KMS-11 (cell line): ENCODE results near the gene HNRNPUL1.

ENCODE experiments used
- H2AFZ ChIP-seq: fragments of 200-600 bp; sonication (generic); 2 replicates; pipeline ENCODE4 v1.6.1; 2016; ENCODE audit warnings: antibody characterized with exemption, mixed run types, low read depth
- H3K27ac ChIP-seq: fragments of 200-600 bp; sonication (generic); 2 replicates; pipeline ENCODE4 v1.6.1; 2016; ENCODE audit warnings: mild to moderate bottlenecking, mixed run types
- H3K27me3 ChIP-seq: fragments of 200-600 bp; sonication (generic); 2 replicates; pipeline ENCODE4 v1.6.1; 2017; ENCODE audit warnings: mild to moderate bottlenecking, low read depth, mixed run types, moderate library complexity; ENCODE audit not compliant: insufficient read depth
- H3K36me3 ChIP-seq: fragments of 200-600 bp; sonication (generic); 2 replicates; pipeline ENCODE4 v1.6.1; 2017; ENCODE audit warnings: mild to moderate bottlenecking, mixed run types; ENCODE audit not compliant: insufficient read depth
- H3K4me1 ChIP-seq: fragments of 200-600 bp; sonication (generic); 2 replicates; pipeline ENCODE4 v1.6.1; 2016; ENCODE audit warnings: mild to moderate bottlenecking, low read depth, mixed run types; ENCODE audit not compliant: poor library complexity, severe bottlenecking
- H3K4me2 ChIP-seq: fragments of 200-600 bp; sonication (generic); 2 replicates; pipeline ENCODE4 v1.7.0; 2016; ENCODE audit warnings: mild to moderate bottlenecking, mixed run types
- H3K4me3 ChIP-seq: fragments of 200-600 bp; sonication (generic); IDR thresholded peaks from 2 replicates; pipeline ENCODE4 v1.6.1; 2017; ENCODE audit warnings: low read depth, low read length, mixed read lengths; ENCODE audit not compliant: insufficient read depth
- H3K79me2 ChIP-seq: fragments of 200-600 bp; sonication (generic); 2 replicates; pipeline ENCODE4 v1.6.1; 2016; ENCODE audit warnings: low read depth, mixed run types; ENCODE audit not compliant: insufficient read depth
- H3K9ac ChIP-seq: fragments of 200-600 bp; sonication (generic); 2 replicates; pipeline ENCODE4 v1.6.1; 2016; ENCODE audit warnings: mild to moderate bottlenecking, mixed run types
- H4K20me1 ChIP-seq: fragments of 200-600 bp; sonication (generic); 2 replicates; pipeline ENCODE4 v1.6.1; 2016; ENCODE audit warnings: mild to moderate bottlenecking, mixed run types; ENCODE audit not compliant: insufficient read depth
- TF ChIP-seq, protein P1 (sequence below): fragments of 200-600 bp; sonication (generic); conservative IDR thresholded peaks from 2 replicates; pipeline ENCODE4 v1.6.1; 2017; ENCODE audit warnings: low read depth, mild to moderate bottlenecking, antibody characterized with exemption, low read length, moderate library complexity, mixed read lengths

Gene HNRNPUL1

DNA sequence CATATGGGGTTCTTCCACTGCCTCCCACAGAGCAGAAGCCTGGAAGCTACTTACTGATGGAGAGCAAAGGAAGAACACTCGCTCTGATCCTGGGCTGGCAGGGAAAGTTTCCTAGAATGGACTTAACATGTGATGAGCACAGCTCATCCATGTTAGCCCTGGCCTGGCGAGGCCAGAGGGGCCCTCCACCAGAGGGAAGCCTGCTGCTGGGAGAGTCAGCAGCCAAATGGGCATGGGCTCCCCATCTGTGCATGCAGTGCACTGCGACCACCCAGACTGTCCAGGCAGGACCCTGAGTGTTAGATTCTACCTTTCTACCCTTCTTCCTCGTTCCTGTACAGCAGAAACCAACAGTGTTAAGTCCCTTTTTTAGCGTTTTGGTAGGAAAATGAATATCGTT lies 8.9 kb downstream of the HNRNPUL1 start:
- H3K4me1 ChIP-seq: no peaks in the 10 kb centered on the region
- H4K20me1 ChIP-seq: no peaks in the 10 kb centered on the region
- H3K36me3 ChIP-seq: peaks cover 54% of the 10 kb centered on the region

DNA sequence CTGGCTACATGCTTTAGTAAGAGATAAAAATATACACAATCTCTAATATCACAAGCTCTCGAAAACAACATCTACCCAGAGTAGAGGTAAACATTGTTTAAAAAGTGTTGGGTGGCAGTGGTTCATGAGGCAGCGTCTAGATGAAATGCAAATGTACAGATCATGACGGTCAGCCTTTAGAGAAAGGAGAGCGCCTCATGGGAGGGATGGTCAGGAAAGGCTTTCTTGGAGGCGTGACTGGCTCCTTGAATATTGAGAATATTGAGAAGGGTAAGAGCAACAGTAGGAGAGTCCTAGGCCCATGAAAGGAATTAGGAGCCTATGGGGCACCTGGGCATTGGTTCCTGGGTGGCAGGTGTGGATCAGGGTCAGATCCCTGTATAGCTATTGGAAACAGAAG lies 10.6 kb downstream of the HNRNPUL1 start:
- Histone ChIP-seq H3K4me1 (no peaks in the 10 kb centered on the region), H4K20me1 (no peaks in the 10 kb centered on the region), H3K4me3 (no peak overlapping the region), H3K27me3 (no peaks in the 10 kb centered on the region), H3K36me3 (peaks cover 46% of the 10 kb centered on the region; the same call in 1 of the 2 replicates), H3K4me2 (no peak overlapping the region), H3K27ac (no peak overlapping the region), H2AFZ (no peak overlapping the region), H3K9ac (no peak overlapping the region), H3K79me2 (0 out of 2 replicates have a peak, but pooled peaks cover 4% of the 10 kb centered on the region)
- TF ChIP-seq, protein P1, sequence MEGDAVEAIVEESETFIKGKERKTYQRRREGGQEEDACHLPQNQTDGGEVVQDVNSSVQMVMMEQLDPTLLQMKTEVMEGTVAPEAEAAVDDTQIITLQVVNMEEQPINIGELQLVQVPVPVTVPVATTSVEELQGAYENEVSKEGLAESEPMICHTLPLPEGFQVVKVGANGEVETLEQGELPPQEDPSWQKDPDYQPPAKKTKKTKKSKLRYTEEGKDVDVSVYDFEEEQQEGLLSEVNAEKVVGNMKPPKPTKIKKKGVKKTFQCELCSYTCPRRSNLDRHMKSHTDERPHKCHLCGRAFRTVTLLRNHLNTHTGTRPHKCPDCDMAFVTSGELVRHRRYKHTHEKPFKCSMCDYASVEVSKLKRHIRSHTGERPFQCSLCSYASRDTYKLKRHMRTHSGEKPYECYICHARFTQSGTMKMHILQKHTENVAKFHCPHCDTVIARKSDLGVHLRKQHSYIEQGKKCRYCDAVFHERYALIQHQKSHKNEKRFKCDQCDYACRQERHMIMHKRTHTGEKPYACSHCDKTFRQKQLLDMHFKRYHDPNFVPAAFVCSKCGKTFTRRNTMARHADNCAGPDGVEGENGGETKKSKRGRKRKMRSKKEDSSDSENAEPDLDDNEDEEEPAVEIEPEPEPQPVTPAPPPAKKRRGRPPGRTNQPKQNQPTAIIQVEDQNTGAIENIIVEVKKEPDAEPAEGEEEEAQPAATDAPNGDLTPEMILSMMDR: no peak

More for the DNA sequence above, 8.9 kb downstream of the HNRNPUL1 start:
- H3K27me3 ChIP-seq: no peaks in the 10 kb centered on the region
- no peak overlapping the region for H3K4me2 ChIP-seq
- TF ChIP-seq, protein P1: no peak
- no peak overlapping the region for H3K27ac ChIP-seq
- H2AFZ ChIP-seq: no peak overlapping the region
- no peak overlapping the region for H3K9ac ChIP-seq
- H3K4me3 ChIP-seq: no peak overlapping the region
- H3K79me2 ChIP-seq: peaks cover 16% of the 10 kb centered on the region

DNA sequence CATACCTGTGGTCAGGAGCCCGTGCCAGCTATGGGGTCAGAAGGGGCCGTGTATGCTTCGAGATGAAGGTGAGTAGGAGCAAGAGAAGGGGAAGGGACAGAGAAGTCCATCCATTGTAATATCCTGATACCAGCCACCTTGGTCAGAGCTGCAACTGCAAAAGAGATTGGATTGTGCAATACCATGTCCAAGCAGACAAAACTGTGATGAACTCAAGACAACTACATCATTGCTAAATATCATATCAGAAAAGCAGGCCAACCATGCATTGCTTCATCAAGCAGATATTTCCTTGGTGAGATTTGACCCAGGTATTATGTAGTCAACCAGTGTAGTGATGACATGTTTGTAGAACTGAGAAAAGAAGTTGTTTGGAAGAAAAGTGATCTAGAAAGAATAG lies 12.1 kb downstream of the HNRNPUL1 start:
- no peaks in the 10 kb centered on the region for H3K4me1 ChIP-seq
- no peaks in the 10 kb centered on the region for H4K20me1 ChIP-seq
- H3K36me3 ChIP-seq: peaks cover 43% of the 10 kb centered on the region; the same call in 1 of the 2 replicates
- no peak overlapping the region for H3K4me2 ChIP-seq
- H3K4me3 ChIP-seq: no peak overlapping the region
- H3K9ac ChIP-seq: no peak overlapping the region
- no peak overlapping the region for H3K27ac ChIP-seq
- H2AFZ ChIP-seq: no peak overlapping the region
- TF ChIP-seq, protein P1: no peak
- 0 out of 2 replicates have a peak, but pooled peaks cover 6% of the 10 kb centered on the region for H3K79me2 ChIP-seq
- no peaks in the 10 kb centered on the region for H3K27me3 ChIP-seq

DNA sequence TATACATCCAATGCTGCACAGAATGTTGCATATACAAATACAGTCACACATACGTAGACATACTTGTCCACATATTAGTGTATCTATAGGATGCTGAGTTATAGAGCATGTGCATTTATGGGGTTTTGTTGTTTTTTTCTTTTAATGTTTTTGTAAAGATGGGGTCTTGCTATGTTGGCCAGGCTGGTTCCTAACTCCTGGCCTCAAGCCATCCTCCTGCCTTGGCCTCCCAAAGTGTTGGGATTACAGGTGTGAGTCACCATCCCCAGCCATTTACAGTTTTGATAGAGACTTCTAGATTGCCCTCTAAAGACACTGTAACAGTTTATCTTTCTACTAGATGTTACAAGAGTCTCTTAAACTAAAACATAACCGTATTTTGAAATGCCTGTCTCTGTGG lies 14.3 kb downstream of the HNRNPUL1 start:
- Histone ChIP-seq H3K27ac (no peak overlapping the region), H3K4me1 (no peaks in the 10 kb centered on the region), H3K36me3 (peaks cover 45% of the 10 kb centered on the region; the same call in 1 of the 2 replicates), H3K79me2 (0 out of 2 replicates have a peak, but pooled peaks cover 6% of the 10 kb centered on the region), H3K4me2 (no peak overlapping the region), H3K9ac (no peak overlapping the region), H3K27me3 (no peaks in the 10 kb centered on the region), H2AFZ (no peak overlapping the region), H4K20me1 (no peaks in the 10 kb centered on the region), H3K4me3 (no peak overlapping the region)
- TF ChIP-seq, protein P1: no peak
